Activated T-cell treated with anti-CD3 and anti-CD28 coated beads, Interleukin-2, amount 50 U/mL, for 72 hours (primary cell): ENCODE measurements around the gene DOCK2. TPM values are rescaled to one million over a fixed set of nuclear protein-coding genes. Genes with fewer than 3 reads are reported as not detected.

ENCODE experiments used
- ATAC-seq, 2 donors: fragments of 150-1000 bp; cut with Tn5 transposase; replicated peaks in 1 of 2; 2 replicates each; pipeline ENCODE4 v1.10.0; 2021; ENCODE audit warnings: moderate library complexity in 2 of 2, mild to moderate bottlenecking in 1 of 2
- DNase-seq, 2 donors: peaks; one replicate each; pipeline ENCODE4 v3.0.0; 2021 to 2022; ENCODE audit warnings: mixed read lengths in 1 of 2
- H3K27ac Mint-ChIP-seq: one replicate; pipeline ENCODE4 v1.8.0; 2022; ENCODE audit warnings: mild to moderate bottlenecking, moderate library complexity, mixed read lengths
- H3K27me3 Mint-ChIP-seq: one replicate; pipeline ENCODE4 v1.8.0; 2022; ENCODE audit warnings: low read depth, mixed read lengths
- H3K36me3 Mint-ChIP-seq, 2 donors: one replicate each; pipeline ENCODE4 v1.8.0; 2022; ENCODE audit warnings: mixed read lengths in 2 of 2, mild to moderate bottlenecking in 1 of 2; ENCODE audit not compliant: insufficient read depth in 2 of 2
- H3K4me1 Mint-ChIP-seq: one replicate; pipeline ENCODE4 v1.8.0; 2022; ENCODE audit warnings: low read depth, mixed read lengths
- H3K4me3 Mint-ChIP-seq, 2 donors: one replicate each; pipeline ENCODE4 v1.8.0; 2022; ENCODE audit warnings: mild to moderate bottlenecking in 2 of 2, mixed read lengths in 2 of 2, moderate library complexity in 2 of 2
- H3K9me3 Mint-ChIP-seq, 2 donors: one replicate each; pipeline ENCODE4 v1.8.0; 2022; ENCODE audit warnings: mixed read lengths in 2 of 2
- total RNA-seq, 2 donors: library from RNA; stranded (reverse); gene quantifications; one replicate each; pipeline ENCODE4 v1.2.3, GENCODE V29; 2022

DOCK2 gene
- total RNA-seq, 2 donors from 2014 or later, result 242 to 245 TPM

GRCh38 chr5:170021506-170021905, 384.4 kb downstream of the DOCK2 start:
- Mint-ChIP-seq H3K27me3 (no peaks in the 10 kb centered on the region), H3K4me3 (no peak overlapping the region), H3K27ac (no peak overlapping the region), H3K9me3 (no peaks in the 10 kb centered on the region), H3K4me1 (peaks cover 8% of the 10 kb centered on the region), H3K36me3 (peaks cover 9 to 17% of the 10 kb centered on the region in 2 donors)
- DNase-seq, result no peak
- ATAC-seq, result no peak

GRCh38 chr5:170025853-170026252, 388.8 kb downstream of the DOCK2 start:
- ATAC-seq, result no peak
- H3K27ac Mint-ChIP-seq, result no peak overlapping the region
- H3K36me3 Mint-ChIP-seq, result peaks cover 6 to 19% of the 10 kb centered on the region in 2 donors

GRCh38 chr5:170028124-170028523, 391.0 kb downstream of the DOCK2 start:
- DNase-seq (no peak), ATAC-seq (no peak)
- H3K36me3 Mint-ChIP-seq, result peaks cover 6 to 16% of the 10 kb centered on the region in 2 donors
- H3K9me3 Mint-ChIP-seq, result no peaks in the 10 kb centered on the region
- no peak overlapping the region for H3K27ac Mint-ChIP-seq
- no peaks in the 10 kb centered on the region for H3K27me3 Mint-ChIP-seq
- H3K4me1 Mint-ChIP-seq, result no peaks in the 10 kb centered on the region
- H3K4me3 Mint-ChIP-seq, result no peak overlapping the region

More at GRCh38 chr5:170025853-170026252, 388.8 kb downstream of the DOCK2 start:
- no peak for DNase-seq
- Mint-ChIP-seq H3K4me3 (no peak overlapping the region), H3K9me3 (no peaks in the 10 kb centered on the region), H3K4me1 (no peaks in the 10 kb centered on the region), H3K27me3 (no peaks in the 10 kb centered on the region)

- Mint-ChIP-seq H3K9me3 (no peaks in the 10 kb centered on the region), H3K27ac (no peak overlapping the region), H3K27me3 (no peaks in the 10 kb centered on the region), H3K36me3 (peaks cover 3 to 16% of the 10 kb centered on the region in 2 donors), H3K4me3 (no peak overlapping the region), H3K4me1 (no peaks in the 10 kb centered on the region)
- DNase-seq (no peak), ATAC-seq (no peak)
Measured at GRCh38 chr5:170034231-170034630, 397.2 kb downstream of the DOCK2 start.

GRCh38 chr5:170038241-170038640, 401.2 kb downstream of the DOCK2 start:
- Mint-ChIP-seq H3K36me3 (peaks cover 12 to 31% of the 10 kb centered on the region in 2 donors), H3K27ac (no peak overlapping the region)

GRCh38 chr5:170039830-170040229, 402.8 kb downstream of the DOCK2 start:
- Mint-ChIP-seq H3K4me1 (peaks cover 5% of the 10 kb centered on the region), H3K36me3 (peaks cover 12 to 35% of the 10 kb centered on the region in 2 donors), H3K27ac (no peak overlapping the region), H3K27me3 (no peaks in the 10 kb centered on the region), H3K9me3 (no peaks in the 10 kb centered on the region), H3K4me3 (no peak overlapping the region)
- DNase-seq (no peak), ATAC-seq (no peak)

More at GRCh38 chr5:170038241-170038640, 401.2 kb downstream of the DOCK2 start:
- Mint-ChIP-seq H3K4me1 (peaks cover 2% of the 10 kb centered on the region), H3K9me3 (no peaks in the 10 kb centered on the region), H3K27me3 (no peaks in the 10 kb centered on the region), H3K4me3 (no peak overlapping the region)
- ATAC-seq (no peak), DNase-seq (no peak)

- H3K9me3 Mint-ChIP-seq, result no peaks in the 10 kb centered on the region
- peaks cover 5% of the 10 kb centered on the region for H3K4me1 Mint-ChIP-seq
- H3K27me3 Mint-ChIP-seq, result no peaks in the 10 kb centered on the region
- H3K4me3 Mint-ChIP-seq, result no peak overlapping the region
- DNase-seq (no peak), ATAC-seq (no peak)
- H3K36me3 Mint-ChIP-seq, result peaks cover 10 to 32% of the 10 kb centered on the region in 2 donors
- H3K27ac Mint-ChIP-seq, result no peak overlapping the region
Measured at GRCh38 chr5:170046241-170046640, 409.2 kb downstream of the DOCK2 start.

- DNase-seq, result no peak
- Mint-ChIP-seq H3K9me3 (no peaks in the 10 kb centered on the region), H3K27ac (no peak overlapping the region), H3K4me3 (no peak overlapping the region), H3K4me1 (no peaks in the 10 kb centered on the region), H3K36me3 (peaks cover 5 to 27% of the 10 kb centered on the region in 2 donors), H3K27me3 (no peaks in the 10 kb centered on the region)
- no peak for ATAC-seq
Measured at GRCh38 chr5:170049713-170050112, 412.6 kb downstream of the DOCK2 start.

GRCh38 chr5:170053896-170054295, 416.8 kb downstream of the DOCK2 start:
- Mint-ChIP-seq H3K4me3 (no peak overlapping the region), H3K27ac (no peak overlapping the region), H3K9me3 (peaks cover 3% of the 10 kb centered on the region in 2 donors), H3K36me3 (peaks cover 13 to 49% of the 10 kb centered on the region in 2 donors), H3K27me3 (no peaks in the 10 kb centered on the region), H3K4me1 (no peaks in the 10 kb centered on the region)
- ATAC-seq (no peak), DNase-seq (no peak)

- no peak for DNase-seq
- peaks cover 3% of the 10 kb centered on the region in 2 donors for H3K9me3 Mint-ChIP-seq
- ATAC-seq, result no peak
- no peaks in the 10 kb centered on the region for H3K27me3 Mint-ChIP-seq
- H3K4me3 Mint-ChIP-seq, result no peak overlapping the region
- no peaks in the 10 kb centered on the region for H3K4me1 Mint-ChIP-seq
- H3K27ac Mint-ChIP-seq, result no peak overlapping the region
- H3K36me3 Mint-ChIP-seq, result peaks cover 14 to 53% of the 10 kb centered on the region in 2 donors
Measured at GRCh38 chr5:170055606-170056005, 418.5 kb downstream of the DOCK2 start.

- Mint-ChIP-seq H3K27ac (no peak overlapping the region), H3K4me3 (no peak overlapping the region), H3K9me3 (peaks cover 3% of the 10 kb centered on the region in 2 donors), H3K4me1 (no peaks in the 10 kb centered on the region), H3K36me3 (peaks cover 16 to 51% of the 10 kb centered on the region in 2 donors), H3K27me3 (no peaks in the 10 kb centered on the region)
- ATAC-seq (no peak), DNase-seq (no peak)
Measured at GRCh38 chr5:170056561-170057267, 419.6 kb downstream of the DOCK2 start.

- Mint-ChIP-seq H3K9me3 (peaks cover 3% of the 10 kb centered on the region in 2 donors), H3K36me3 (peaks cover 19 to 51% of the 10 kb centered on the region in 2 donors), H3K4me1 (no peaks in the 10 kb centered on the region), H3K27me3 (no peaks in the 10 kb centered on the region), H3K4me3 (no peak overlapping the region), H3K27ac (no peak overlapping the region)
- ATAC-seq, result no peak
- DNase-seq, result no peak
Measured at GRCh38 chr5:170057311-170057710, 420.2 kb downstream of the DOCK2 start.

- Mint-ChIP-seq H3K4me1 (no peaks in the 10 kb centered on the region), H3K9me3 (peaks cover 3% of the 10 kb centered on the region in 2 donors), H3K4me3 (no peak overlapping the region), H3K27me3 (no peaks in the 10 kb centered on the region), H3K36me3 (peaks cover 19 to 44% of the 10 kb centered on the region in 2 donors), H3K27ac (no peak overlapping the region)
- ATAC-seq (no peak), DNase-seq (no peak)
Measured at GRCh38 chr5:170059221-170059620, 422.1 kb downstream of the DOCK2 start.

GRCh38 chr5:170067152-170067551, 430.1 kb downstream of the DOCK2 start:
- Mint-ChIP-seq H3K9me3 (no peaks in the 10 kb centered on the region), H3K4me1 (no peaks in the 10 kb centered on the region), H3K27me3 (no peaks in the 10 kb centered on the region), H3K27ac (no peak overlapping the region), H3K36me3 (peaks cover 12 to 18% of the 10 kb centered on the region in 2 donors), H3K4me3 (no peak overlapping the region)
- DNase-seq (no peak), ATAC-seq (no peak)
